ENCODE data around the gene ARMC9. TPM values are rescaled to one million over a fixed set of nuclear protein-coding genes. Genes with fewer than 3 reads are reported as not detected.

ARMC9 gene, protein sequence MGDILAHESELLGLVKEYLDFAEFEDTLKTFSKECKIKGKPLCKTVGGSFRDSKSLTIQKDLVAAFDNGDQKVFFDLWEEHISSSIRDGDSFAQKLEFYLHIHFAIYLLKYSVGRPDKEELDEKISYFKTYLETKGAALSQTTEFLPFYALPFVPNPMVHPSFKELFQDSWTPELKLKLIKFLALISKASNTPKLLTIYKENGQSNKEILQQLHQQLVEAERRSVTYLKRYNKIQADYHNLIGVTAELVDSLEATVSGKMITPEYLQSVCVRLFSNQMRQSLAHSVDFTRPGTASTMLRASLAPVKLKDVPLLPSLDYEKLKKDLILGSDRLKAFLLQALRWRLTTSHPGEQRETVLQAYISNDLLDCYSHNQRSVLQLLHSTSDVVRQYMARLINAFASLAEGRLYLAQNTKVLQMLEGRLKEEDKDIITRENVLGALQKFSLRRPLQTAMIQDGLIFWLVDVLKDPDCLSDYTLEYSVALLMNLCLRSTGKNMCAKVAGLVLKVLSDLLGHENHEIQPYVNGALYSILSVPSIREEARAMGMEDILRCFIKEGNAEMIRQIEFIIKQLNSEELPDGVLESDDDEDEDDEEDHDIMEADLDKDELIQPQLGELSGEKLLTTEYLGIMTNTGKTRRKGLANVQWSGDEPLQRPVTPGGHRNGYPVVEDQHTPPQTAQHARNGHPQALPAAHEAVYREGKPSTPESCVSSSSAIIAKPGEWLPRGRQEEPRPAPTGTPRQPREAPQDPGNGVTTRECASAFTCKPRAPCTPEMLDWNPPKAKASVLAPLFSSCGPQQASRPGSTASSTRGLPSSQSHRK
- 19.6 and 26.1 TPM in 2 replicates for total RNA-seq

DNA sequence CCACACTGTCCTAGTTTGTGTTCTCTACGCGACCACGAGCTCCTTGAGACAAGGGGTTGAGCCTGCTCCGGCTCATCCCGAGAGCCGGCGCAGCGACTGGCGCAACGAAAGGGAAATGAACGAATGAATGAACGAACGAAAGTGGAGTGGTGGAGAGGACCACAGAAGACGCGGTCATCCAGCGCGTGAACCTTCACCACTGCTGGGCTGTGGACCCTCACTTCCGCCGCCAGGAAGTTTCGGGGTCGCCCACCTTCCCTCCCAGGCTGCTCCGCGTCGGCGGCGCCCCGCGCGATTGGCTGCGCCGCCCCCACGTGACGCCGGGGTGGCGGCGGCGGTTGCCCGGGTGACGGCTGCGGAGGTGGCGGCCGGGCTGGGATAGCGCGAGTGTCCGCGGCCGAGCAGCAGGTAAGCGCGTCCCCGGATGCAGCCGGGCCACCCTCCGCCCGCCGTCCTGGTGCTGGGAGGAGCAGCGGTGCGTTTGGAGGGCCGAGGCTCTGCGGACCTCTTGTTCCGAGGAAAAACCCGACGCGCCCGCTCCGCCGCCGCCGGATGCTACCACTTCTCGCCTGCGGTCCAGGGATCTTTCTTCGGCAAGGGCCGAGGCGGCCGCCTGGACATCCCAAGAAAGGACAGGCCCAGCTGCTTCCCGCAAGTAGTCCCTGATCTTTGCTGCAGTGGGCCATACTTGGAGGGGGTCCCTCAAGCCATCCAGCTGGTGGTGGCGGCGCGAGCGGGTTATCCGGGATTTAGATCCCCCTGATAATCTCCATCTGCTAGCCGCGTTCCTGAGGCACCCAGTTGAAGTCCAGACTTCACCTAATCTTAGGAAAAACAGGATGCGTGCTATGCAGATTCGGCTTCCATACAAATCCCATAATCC lies at the start of gene ARMC9:
TSS of gene ARMC9 (plus strand) at position 341 of the 883 bp plus-strand sequence. CDS start 7,608 bp downstream, outside the sequence.

GRCh38 chr2:231395188-231396057 lies 197.0 kb downstream of the ARMC9 start, which contains the start of gene B3GNT7:
B3GNT7 (plus strand) TSS chr2:231395710; CDS start chr2:231395804, 94 bp downstream.

Other genes with a start within 250 kb of the ARMC9 start
- gene SPATA3, start 202.5 kb upstream of the ARMC9 start, total RNA-seq: not detected in 2 replicates
- gene C2orf72, start 161.1 kb upstream of the ARMC9 start, total RNA-seq: 0.19 TPM in 1 of 2 replicates, not detected in the other
- gene PSMD1, start 141.8 kb upstream of the ARMC9 start, total RNA-seq: 157 and 184 TPM in 2 replicates
- 0.09 and 1.2 TPM in 2 replicates for gene HTR2B, start 73.6 kb upstream of the ARMC9 start, total RNA-seq
- 0.09 TPM in 2 replicates for gene B3GNT7, start 197.1 kb downstream of the ARMC9 start, total RNA-seq

Data from endothelial cell of coronary artery (primary cell).